HG03354 (cell line): ENCODE data around the gene NKPD1.
A peak's percentile ranks its signal among the peaks of the same experiment; 100 is the strongest.

ENCODE experiments used
- ATAC-seq: cut with Tn5 transposase; IDR thresholded peaks from one replicate; pipeline ENCODE4 v1.9.1; 2021; ENCODE audit warnings: mild to moderate bottlenecking; ENCODE audit not compliant: unreplicated experiment, poor library complexity, severe bottlenecking

NKPD1 gene

DNA sequence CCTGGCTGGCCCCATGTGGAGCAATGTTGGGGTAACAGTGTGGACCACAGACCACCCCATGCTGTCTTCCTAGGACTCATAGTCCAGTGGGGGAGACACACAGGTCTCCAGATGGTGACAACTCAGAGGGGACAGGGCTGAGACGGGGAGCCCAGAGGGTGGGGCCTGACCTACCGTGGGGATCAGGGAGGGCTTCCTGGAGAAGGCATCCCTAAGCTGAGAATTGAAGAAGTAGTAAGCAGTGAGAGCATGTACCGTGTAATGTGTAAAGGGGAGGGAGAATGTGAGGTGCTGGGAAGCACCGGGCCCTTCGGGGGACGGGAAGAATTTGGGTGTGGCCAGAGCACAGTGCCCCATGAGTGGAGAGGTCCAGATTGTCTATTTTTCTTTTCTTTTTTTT lies 36.8 kb downstream of the NKPD1 start:
- ATAC-seq = no peak

DNA sequence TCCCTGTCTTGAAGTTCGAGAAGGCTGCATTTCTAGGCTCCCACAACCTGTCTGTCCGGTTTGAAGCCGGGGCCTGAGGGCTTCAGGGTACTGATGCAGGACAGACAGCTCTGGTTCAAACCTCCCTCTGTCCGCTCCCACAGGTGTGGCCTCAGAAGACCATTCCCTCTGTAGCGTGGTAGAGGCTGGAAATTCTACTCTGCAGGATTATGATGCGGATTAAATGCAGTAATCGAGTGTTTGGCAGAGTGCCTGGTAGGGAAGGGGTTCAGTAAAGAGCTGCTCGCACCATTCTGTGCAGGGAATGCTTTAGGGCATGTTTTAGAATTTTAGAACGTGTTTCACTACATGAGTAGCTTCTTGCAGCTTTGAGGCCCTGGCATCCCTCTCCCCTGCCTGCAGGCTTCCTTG lies 37.3 kb downstream of the NKPD1 start:
- no peak for ATAC-seq

DNA sequence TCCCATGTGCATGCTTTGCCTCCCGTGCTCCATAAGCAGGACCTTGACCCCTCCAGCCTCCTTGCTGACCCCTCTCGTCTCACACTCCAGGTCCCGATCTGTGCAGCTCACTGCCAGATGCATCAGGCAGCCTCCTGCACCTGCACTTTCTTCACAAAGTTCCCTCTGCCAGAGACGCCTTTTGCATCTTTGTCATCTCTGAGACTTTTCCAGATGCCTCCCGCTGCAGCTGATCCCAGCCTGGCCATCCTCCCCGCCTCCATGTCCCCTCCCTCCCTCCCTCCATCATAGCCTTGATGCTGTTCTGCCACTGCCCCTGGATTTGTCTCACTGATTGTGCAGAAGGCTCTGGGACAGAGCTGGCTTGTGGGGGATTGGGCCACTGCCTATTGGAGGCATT lies 38.0 kb downstream of the NKPD1 start:
- no peak for ATAC-seq

DNA sequence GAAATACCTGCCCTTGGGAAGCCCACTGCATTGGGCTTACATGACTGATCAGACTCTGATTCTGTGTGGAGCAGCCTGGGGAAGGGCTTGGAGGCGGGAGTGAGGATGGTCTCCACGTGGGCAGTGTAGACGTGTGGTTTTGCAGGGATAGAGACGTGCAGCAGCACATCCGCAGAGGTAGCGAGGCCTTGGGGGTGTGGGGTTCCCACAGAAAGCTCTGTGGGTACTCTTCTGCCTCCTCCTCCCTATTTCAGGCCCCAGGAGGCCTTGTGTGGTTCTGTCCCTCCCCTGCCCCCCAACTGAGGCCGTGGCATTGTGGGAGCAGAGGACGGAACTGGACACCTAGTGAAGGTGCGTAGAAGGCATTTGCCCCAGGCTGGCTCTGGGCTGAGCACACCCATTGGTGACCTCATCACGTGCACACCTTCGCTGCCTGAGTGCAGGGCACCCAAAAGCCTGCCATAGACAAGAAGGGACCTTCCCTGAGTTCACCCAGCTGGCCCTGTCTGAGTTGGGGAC lies 38.9 kb downstream of the NKPD1 start:
- no peak for ATAC-seq

DNA sequence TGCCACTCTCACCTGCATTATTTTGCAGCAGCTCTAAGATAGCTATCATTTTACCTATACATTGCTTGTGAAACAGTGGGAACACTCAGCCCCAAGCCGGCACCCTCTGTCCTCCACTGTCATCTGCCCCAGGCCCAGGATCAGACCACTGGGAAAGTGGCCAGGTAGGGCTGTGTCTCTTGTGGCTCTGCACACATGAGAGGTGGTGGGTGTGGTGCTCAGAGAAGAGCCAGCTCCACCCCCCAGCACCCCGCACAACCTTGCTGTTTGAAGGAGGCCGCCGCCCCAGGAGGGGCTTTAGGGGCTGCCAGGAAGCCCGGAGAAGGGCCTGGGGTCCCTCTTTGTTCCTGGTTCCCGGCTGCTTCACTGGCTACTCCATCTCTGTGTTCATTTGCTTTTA lies 41.2 kb downstream of the NKPD1 start:
- ATAC-seq = no peak

DNA sequence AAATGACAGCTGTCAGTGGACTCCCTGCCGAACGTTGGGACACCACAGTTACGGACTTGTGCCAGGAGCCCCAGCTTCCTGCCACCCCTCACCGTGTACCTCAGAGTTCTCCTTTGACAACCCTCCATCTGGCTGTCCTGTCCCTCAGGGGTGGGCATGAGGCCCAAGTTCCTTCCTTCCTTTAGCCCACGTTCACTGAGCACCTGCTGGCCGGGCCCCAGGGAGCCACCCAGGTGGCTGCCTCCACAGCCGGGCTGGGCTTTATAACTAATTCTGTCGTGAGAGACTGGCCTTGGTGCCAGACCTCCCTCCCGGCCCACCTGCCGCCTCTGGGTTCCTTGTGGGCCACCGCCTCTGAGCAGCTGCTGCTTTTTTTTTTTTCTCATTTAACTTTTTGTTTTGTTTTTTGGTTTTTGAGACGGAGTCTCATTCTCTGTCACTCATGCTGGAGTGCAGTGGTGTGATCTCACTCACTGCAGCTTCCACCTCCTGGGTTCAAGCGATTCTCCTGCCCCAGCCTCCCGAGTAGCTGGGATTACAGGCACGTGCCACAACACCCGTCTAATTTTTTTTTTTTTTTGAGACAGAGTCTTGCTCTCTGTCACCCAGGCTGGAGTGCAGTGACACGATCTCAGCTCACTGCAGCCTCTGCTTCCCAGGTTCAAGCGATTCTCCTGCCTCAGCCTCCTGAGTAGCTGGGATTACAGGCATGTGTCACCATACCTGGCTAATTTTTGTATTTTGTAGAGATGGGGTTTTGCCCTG lies 42.0 kb downstream of the NKPD1 start:
- ATAC-seq = peak; percentile 67

DNA sequence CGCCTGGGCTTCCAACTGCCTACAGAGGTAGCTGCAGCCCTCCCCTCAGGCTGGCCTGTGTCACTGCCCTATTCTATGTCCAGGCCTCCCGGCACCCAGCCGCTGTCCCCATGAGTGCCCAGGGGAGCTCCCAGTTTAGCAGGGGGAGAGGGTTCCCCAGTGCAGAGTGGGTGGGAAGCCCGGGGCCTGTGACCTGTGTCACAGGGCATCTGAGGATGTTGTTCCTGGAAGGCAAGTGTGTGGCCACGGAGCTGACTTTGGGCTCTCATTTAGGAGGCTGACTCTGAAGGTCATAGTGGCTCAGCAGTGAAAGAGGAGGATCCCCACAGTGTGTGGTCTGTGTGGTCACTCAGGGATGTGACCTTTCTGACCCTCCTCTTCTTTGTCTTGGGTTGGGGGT lies 42.7 kb downstream of the NKPD1 start:
- peak; percentile 4 for ATAC-seq

DNA sequence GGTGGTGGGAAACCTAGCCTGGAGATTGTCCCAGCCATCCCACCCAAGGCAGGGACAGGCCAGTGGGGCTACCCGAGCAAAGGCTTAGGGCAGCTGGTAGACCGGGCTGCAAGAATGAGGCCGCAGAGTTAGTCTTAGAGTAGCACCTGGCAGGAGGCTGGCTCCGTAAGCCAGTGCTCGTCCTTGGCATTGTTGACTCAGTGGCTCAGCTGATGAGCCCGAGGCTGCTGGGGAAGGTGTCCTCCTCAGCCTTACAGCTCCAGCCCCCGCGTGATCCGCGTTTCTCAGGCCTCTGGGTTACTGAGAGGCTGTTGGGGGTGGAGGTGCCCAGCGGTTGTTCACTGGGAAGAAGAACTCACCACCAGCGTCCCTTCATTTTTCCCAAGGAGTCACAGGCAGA lies 43.1 kb downstream of the NKPD1 start:
- ATAC-seq = no peak

DNA sequence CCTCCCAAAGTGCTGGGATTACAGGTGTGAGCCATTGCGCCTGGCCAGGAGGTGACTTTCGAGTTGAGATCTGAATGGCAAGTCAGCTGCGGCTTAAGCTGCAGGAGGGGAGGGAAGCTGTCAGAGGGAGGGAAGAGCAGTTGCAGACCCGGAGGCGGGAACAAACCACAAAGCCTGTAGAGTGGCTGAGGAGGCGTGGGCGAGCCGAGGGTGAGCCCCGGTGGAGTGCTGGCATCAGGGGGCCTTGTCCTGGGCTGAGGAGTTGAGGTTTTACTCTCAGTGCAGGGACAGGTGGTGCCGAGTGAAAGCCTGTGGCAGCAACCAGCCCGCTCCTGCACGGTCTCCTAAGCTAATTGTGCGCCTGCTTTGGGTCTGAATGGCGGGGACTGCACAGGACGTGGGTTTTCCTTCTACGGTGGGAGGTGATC lies 43.6 kb downstream of the NKPD1 start:
- ATAC-seq = no peak

DNA sequence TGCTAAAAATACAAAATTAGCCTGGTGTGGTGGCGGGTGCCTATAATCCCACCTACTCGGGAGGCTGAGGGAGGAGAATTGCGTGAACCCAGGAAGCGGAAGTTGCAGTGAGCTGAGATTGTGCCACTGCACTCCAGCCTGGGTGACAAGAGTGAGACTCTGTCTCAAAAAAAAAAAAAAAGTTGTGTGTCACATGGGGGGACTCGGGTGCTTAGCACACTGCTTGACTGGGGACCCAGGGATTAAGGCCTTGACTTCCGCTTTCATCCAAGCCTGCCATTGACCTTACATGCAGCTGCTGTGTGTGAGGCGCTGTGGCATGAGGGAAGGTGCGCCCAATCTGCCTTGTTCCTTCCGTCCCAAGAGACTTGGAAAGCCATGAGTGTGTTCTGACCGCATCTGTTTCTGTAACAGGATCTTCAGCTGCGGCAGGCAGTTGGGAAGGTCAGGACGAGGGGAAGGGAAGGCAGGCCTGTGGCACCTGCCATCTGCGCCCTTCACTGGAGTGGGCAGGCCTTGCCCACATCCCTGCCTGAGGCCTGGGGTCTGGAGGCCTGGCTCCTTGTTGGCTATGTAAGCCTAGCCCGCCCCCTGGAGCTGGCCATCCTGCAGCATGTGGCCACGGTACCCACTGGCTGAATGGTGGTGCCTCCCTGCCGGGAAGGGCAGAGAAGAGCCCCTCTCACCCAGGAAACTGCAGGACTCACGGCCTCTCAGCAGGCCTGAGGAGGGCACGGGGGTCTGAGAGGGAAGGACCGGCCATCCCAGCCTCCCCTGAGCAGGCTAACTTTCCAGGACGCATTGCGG lies 44.8 kb downstream of the NKPD1 start:
- ATAC-seq = no peak

DNA sequence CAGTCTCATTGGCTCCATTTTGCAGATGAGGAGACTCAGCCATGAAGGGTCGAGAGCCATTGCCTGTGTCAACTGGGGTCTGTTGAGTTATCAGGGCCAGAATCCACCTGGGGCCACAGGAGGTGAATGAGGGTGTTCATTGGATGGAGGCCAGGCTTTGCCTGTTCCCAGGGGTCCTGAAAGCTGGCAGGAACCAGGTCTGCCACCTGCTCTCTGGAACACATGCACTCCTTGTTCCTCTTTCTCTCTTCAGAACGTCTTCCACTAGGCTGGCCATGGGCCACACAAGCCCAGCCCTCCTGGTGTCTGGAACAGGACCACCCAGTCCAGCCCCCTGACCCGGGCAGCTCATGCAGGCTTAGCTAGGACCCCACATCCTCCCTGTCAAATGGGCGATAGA lies 46.7 kb downstream of the NKPD1 start:
- no peak for ATAC-seq

DNA sequence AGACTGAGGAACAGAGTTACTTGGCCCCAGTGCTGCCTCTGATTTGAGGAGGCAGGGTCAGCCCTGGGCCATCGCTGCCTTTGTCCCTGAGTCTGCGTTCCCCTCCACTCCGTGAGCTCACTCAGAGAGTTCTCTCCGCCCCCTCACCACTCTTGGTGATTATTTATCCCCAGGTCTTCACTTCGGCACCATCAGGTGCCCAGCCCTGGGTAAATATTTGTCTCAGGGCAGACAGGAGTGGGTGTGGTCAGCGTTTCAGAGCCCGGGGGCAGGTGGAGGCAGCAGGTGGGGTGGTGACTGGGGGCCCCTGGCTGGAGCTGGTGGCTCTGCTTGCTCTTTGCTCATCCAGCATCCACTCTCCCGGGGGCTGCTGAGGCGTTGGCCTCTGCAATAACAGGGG lies 47.2 kb downstream of the NKPD1 start:
- ATAC-seq = no peak

DNA sequence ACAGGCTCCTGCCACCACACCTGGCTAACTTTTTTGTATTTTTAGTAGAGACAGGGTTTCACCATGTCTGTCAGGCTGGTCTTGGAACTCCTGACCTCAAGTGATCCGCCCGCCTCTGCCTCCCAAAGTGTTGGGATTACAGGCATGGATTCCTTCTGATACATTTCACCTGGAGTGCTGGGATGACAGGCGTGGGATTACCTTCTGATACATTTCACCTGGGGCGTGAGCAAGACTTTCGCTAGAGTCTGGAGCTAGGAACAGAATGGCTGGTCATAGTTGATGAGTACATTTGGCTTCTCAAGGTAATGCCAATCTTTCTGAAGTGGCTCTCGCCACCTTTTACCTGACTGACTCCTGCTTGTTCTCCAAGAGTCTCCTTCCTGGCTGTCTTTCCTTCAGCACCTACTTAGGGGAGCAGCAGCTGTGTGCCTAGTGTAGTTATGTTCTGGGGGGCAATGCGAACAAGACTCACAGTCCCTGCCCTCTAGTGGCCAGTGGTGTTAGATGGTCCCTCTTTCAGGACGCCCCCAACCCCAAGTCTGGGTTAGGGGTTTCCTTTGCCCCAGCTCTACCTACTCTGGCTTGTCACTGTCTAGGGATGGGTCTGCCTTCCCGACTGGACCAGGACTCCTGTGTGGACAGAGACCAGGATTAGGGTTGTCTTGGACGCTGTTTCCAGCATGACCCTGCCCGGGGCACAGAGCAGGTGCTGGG lies 48.5 kb downstream of the NKPD1 start:
- no peak for ATAC-seq
